Endothelial cell of hepatic sinusoid (primary cell): Measurements from ENCODE around the gene OR9Q1.
"Not testable (repeated sequence)": the region's sequence is repeated elsewhere in the genome, so short reads cannot be mapped to it uniquely, and the experiment has no call there.

Source experiments
- in situ Hi-C: cut with HindIII; loops from 2 replicates; pipeline ENCODE4 v1.10.0; 2017; ENCODE audit warnings: low sequenced_read_pairs

OR9Q1 gene

GRCh38 chr11:58125469-58125868 is 101.8 kb downstream of the OR9Q1 start, which contains the start of gene OR9I1:
OR9I1 (minus strand) TSS chr11:58125530; CDS start chr11:58119444, 6,086 bp downstream.
- in situ Hi-C loops: no loop called here

- in situ Hi-C loops: no loop called here
These were observed 103.7 kb downstream of the OR9Q1 start for GRCh38 chr11:58127350-58127749.

GRCh38 chr11:58133309-58134076 is 109.8 kb downstream of the OR9Q1 start:
- in situ Hi-C loops: no loop called here

GRCh38 chr11:58134151-58134550 is 110.5 kb downstream of the OR9Q1 start:
- in situ Hi-C loops: no loop called here

- in situ Hi-C loops: no loop called here
These were observed 111.5 kb downstream of the OR9Q1 start for GRCh38 chr11:58135171-58135570.

GRCh38 chr11:58142761-58143160 is 119.1 kb downstream of the OR9Q1 start:
- in situ Hi-C loops: no loop called here

GRCh38 chr11:58152781-58153180 is 129.1 kb downstream of the OR9Q1 start:
- in situ Hi-C loops: no loop called here

GRCh38 chr11:58164389-58164788 is 140.7 kb downstream of the OR9Q1 start:
- in situ Hi-C loops: no loop called here

GRCh38 chr11:58164990-58165389 is 141.3 kb downstream of the OR9Q1 start:
- in situ Hi-C loops: no loop called here

GRCh38 chr11:58165504-58166106 is 141.9 kb downstream of the OR9Q1 start:
- in situ Hi-C loops: no loop called here

GRCh38 chr11:58177409-58178054 is 153.9 kb downstream of the OR9Q1 start:
- in situ Hi-C loops: no loop called here

GRCh38 chr11:58178444-58178843 is 154.8 kb downstream of the OR9Q1 start:
- in situ Hi-C loops: no loop called here

- in situ Hi-C loops: no loop called here
These were observed 156.0 kb downstream of the OR9Q1 start for GRCh38 chr11:58179648-58180047.

GRCh38 chr11:58186938-58187337 is 163.3 kb downstream of the OR9Q1 start:
- in situ Hi-C loops: no loop called here

- in situ Hi-C loops: no loop called here
These were observed 165.1 kb downstream of the OR9Q1 start, which contains the start of gene OR9Q2 for GRCh38 chr11:58188770-58189169. OR9Q2 (plus strand) TSS chr11:58189070; CDS start chr11:58190491, 1,421 bp downstream.

- in situ Hi-C loops: no loop called here
These were observed 168.5 kb downstream of the OR9Q1 start for GRCh38 chr11:58192229-58192628.

- in situ Hi-C loops: no loop called here
These were observed 169.7 kb downstream of the OR9Q1 start for GRCh38 chr11:58193391-58193790.

- in situ Hi-C loops: no loop called here
These were observed 172.3 kb downstream of the OR9Q1 start for GRCh38 chr11:58195939-58196338.

GRCh38 chr11:58199271-58199670 is 175.6 kb downstream of the OR9Q1 start:
- in situ Hi-C loops: no loop called here

GRCh38 chr11:58204042-58204441 is 180.4 kb downstream of the OR9Q1 start, which contains the start of gene OR1S2:
OR1S2 (minus strand) TSS chr11:58204142; CDS start chr11:58204142, 0 bp downstream.
- in situ Hi-C loops: no loop called here

GRCh38 chr11:58212420-58212819 is 188.7 kb downstream of the OR9Q1 start, which contains the start of gene OR1S1:
OR1S1 (plus strand) TSS chr11:58212720.
- in situ Hi-C loops: not testable (repeated sequence)

GRCh38 chr11:58216476-58216875 is 192.8 kb downstream of the OR9Q1 start:
- in situ Hi-C loops: no loop called here
